ENCODE measurements around the gene CCER1. TPM values are rescaled to one million over a fixed set of nuclear protein-coding genes. Genes with fewer than 3 reads are reported as not detected.

CCER1 gene
- not detected for total RNA-seq (2013)
- not detected for polyA plus RNA-seq
- not detected in 2 replicates for polyA minus RNA-seq
- total RNA-seq = 0 to 1.2 (median 0.04) reads per million in 11 experiments

GRCh38 chr12:90954921-90955320 lies at the start of gene CCER1:
CCER1 (minus strand) TSS chr12:90955176; CDS start chr12:90954742, 434 bp downstream.
- H3K36me3 ChIP-seq (replicated peaks in 1 of 2; ENCODE audit: control insufficient read depth in 1 of 2, insufficient read depth in 2 of 2, low read length in 2 of 2) = no peaks in the 10 kb centered on the region
- H3K9me3 Mint-ChIP-seq = peaks cover 3 to 16% (median 6%) of the 10 kb centered on the region in 7 donors
- no peak within 1 kb of the TSS for H3K27ac ChIP-seq (ENCODE audit: low read depth in 1 of 2, low read length in 2 of 2)
- H3K27me3 ChIP-seq (ENCODE audit: control insufficient read depth in 2 of 2, insufficient read depth in 2 of 2, low read length in 2 of 2) = no peaks in the 10 kb centered on the region
- no peaks in the 10 kb centered on the region for H4K20me1 ChIP-seq (ENCODE audit: insufficient read depth, low read length)
- H3K9ac ChIP-seq (ENCODE audit: insufficient read depth, low read length, poor library complexity, severe bottlenecking) = no peak within 1 kb of the TSS
- H3K4me2 ChIP-seq (replicated peaks; ENCODE audit: extremely low read depth, low read length, poor library complexity, severe bottlenecking) = no peak within 1 kb of the TSS
- no peak within 1 kb of the TSS for H3K4me3 ChIP-seq (replicated peaks in 1 of 3; ENCODE audit: low read depth in 2 of 3, low read length in 3 of 3)
- H2AFZ ChIP-seq (ENCODE audit: insufficient read depth, low read depth, low read length, poor library complexity, severe bottlenecking) = no peak within 1 kb of the TSS
- H3K36me3 Mint-ChIP-seq = no peaks in the 10 kb centered on the region
- no peaks in the 10 kb centered on the region for H3K4me1 Mint-ChIP-seq
- H3K27ac Mint-ChIP-seq = no peak within 1 kb of the TSS
- H3K9me3 ChIP-seq (replicated peaks in 1 of 2; ENCODE audit: control insufficient read depth in 1 of 2, insufficient read depth in 1 of 2, low read length in 2 of 2) = peaks cover 0 to 15% of the 10 kb centered on the region in 2 donors
- intact Hi-C loops (cut with micrococcal nuclease) = loop anchor here (5.0 to 10.0 kb wide), 2 partner anchors 1410 to 1413 kb away; no protein-coding TSS in a partner anchor
- DNase-seq = no peak
- 95% methylated on average over 16 of the region's 22 CpGs for WGBS (ENCODE audit: insufficient coverage)
- TF ChIP-seq CTCF (IDR thresholded peaks at IDR 0.05) = no peak
- H3K27me3 Mint-ChIP-seq (ENCODE audit: low read depth in 3 of 3) = no peaks in the 10 kb centered on the region
- no peaks in the 10 kb centered on the region for H3K4me1 ChIP-seq (ENCODE audit: control insufficient read depth in 1 of 2, insufficient read depth in 2 of 2, low read length in 2 of 2)
- H3K79me2 ChIP-seq (ENCODE audit: insufficient read depth, low read length) = no peaks in the 10 kb centered on the region
- H3K4me3 Mint-ChIP-seq = no peak within 1 kb of the TSS

GRCh38 chr12:91003737-91004136 lies 48.8 kb upstream of the CCER1 start:
- Histone ChIP-seq H3K27me3 (ENCODE audit: control insufficient read depth in 2 of 2, insufficient read depth in 2 of 2, low read length in 2 of 2) (no peaks in the 10 kb centered on the region), H3K4me2 (replicated peaks; ENCODE audit: extremely low read depth, low read length, poor library complexity, severe bottlenecking) (no peak overlapping the region), H3K27ac (ENCODE audit: low read depth in 1 of 2, low read length in 2 of 2) (no peak overlapping the region), H4K20me1 (ENCODE audit: insufficient read depth, low read length) (no peaks in the 10 kb centered on the region), H3K4me1 (ENCODE audit: control insufficient read depth in 1 of 2, insufficient read depth in 2 of 2, low read length in 2 of 2) (no peaks in the 10 kb centered on the region), H2AFZ (ENCODE audit: insufficient read depth, low read depth, low read length, poor library complexity, severe bottlenecking) (no peak overlapping the region), H3K9ac (ENCODE audit: insufficient read depth, low read length, poor library complexity, severe bottlenecking) (no peak overlapping the region), H3K79me2 (ENCODE audit: insufficient read depth, low read length) (no peaks in the 10 kb centered on the region), H3K9me3 (replicated peaks in 1 of 2; ENCODE audit: control insufficient read depth in 1 of 2, insufficient read depth in 1 of 2, low read length in 2 of 2) (no peaks in the 10 kb centered on the region), H3K4me3 (replicated peaks in 1 of 3; ENCODE audit: low read depth in 2 of 3, low read length in 3 of 3) (no peak overlapping the region), H3K36me3 (replicated peaks in 1 of 2; ENCODE audit: control insufficient read depth in 1 of 2, insufficient read depth in 2 of 2, low read length in 2 of 2) (no peaks in the 10 kb centered on the region)
- no peak for DNase-seq
- Mint-ChIP-seq H3K36me3 (no peaks in the 10 kb centered on the region), H3K9me3 (peaks cover 0 to 2% (median 0%) of the 10 kb centered on the region in 7 donors), H3K27ac (no peak overlapping the region), H3K4me3 (no peak overlapping the region), H3K4me1 (no peaks in the 10 kb centered on the region), H3K27me3 (ENCODE audit: low read depth in 3 of 3) (no peaks in the 10 kb centered on the region)
- intact Hi-C loops (cut with micrococcal nuclease) = no loop called here
- no peak for TF ChIP-seq CTCF (IDR thresholded peaks at IDR 0.05)
